GM21576 (cell line): ENCODE measurements around the gene GNAI3.

Experiments
- ATAC-seq: cut with Tn5 transposase; IDR thresholded peaks from one replicate; pipeline ENCODE4 v1.9.1; 2021; ENCODE audit warnings: mild to moderate bottlenecking, moderate library complexity; ENCODE audit not compliant: unreplicated experiment

Gene GNAI3

DNA sequence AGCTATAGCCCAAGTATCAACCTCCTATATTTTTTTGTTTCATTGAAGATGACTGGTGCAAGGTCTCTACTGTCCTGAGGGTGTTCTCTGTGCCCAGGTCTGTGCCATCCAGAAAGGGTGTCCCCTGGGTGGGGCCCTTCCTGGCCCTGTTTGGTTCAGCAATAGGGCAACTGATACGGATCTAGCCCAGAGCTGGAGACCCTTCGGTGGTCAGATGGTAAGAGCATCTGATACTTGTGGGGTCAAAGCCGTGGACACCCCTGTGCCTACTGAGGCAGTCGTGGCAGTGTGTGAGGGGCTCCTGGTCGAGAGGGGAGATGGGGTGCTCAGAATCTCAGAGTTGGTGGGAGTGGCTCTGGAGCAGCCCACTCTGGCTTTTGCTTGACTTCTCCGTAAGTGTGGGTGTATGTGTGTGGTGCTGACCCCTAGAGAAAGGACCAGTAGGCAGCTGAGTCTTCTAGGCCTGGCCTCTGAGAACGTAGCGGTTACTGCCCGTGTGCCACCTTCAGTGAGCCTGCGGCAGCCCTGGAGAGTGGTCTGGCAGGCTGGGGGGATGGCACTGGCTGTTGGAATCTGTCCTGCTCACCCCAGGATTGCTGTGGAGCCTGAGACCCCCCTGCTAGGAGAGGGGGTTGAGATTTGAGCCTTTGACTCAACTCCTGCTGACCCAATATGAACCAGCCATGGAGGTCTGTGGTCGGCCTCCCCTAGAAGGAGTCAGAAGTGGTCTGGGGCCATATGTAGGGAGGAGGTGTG, 73.9 kb downstream of the GNAI3 start:
- no peak for ATAC-seq

DNA sequence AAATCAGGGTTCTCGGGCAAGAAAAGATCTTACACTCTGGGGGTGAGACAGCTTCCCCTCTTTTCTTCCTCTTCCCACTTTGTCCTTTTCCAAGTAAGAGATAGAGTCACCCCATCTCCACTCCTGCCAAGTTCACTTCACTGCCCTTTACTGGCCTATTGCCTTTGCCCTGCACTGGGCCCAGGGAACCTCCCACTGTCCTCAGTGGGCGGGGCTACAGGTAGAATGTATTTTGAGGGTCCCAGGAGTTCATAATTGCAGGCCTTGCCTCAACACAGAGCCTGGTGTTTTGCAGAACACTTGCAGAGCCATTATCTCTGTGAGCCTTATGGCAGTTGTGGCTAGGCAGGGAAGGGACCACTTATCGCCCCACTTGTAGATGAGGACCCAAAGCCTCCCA, 74.5 kb downstream of the GNAI3 start:
- ATAC-seq: no peak

DNA sequence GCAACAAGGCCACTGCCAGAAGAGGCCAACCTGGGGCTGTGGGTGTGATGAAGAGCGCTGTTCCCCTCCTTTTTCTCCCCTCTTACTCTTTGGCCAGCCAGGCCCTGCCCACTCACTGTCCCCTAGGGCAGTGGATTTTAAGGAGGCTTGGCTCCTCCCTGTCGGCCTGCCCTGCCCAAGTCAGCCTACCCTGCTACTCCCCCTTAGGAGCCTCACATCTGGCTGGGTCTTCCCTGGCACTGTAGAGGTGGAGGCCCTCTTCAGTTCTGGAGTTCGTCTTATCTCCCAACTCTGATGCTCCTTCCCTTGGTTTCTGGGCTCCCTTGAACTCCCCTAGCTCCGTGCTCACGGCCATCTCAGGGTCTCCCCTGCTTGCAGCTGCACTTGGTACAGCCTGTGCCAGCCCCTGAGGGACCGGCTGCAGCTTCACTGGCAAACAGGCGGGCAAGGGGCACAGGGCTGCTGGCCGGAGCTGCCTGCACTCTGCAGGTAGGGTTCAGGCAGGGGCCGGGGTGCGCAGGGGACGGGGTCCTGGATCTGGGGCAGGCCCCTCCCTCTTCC, 75.3 kb downstream of the GNAI3 start:
- ATAC-seq: no peak

DNA sequence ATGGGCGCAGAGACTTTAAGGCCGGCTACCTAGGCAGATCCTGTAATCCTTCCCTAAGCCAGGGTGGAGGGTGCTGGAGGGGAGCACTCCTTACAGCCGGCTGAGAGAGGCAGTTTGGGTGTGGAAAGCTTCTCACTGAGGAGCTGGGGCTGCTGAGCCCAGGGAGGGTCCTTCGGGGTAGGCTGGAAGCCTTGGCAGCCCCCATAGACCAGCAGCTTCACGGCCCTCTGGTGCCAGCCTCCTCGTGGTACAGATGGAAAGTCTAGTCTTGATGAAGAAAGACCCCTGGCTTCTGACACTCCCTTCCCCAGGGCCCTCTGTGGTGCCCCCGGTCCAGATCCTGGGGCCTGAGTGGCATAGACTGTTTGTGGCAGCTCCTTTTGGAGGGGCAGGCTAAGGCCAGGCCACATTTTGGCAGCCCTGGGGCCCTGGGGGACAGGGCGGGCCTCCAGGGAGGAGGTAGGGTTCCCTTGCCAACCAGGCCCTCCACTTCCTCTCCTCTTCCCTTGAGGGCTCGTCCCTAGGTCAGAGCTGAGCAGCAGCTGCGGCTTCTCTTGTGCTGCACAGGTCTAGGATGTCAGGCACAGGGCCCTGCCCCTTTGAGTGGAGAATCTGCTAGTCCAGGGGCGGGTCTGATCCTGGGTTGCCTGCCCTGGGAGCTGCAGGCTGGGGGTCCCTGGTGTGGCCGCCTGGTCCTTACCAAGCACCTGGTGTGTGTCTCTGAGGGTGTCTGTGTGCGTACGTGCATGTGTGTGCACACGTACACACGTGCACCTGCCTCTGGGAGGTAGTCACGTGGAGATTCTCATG, 76.0 kb downstream of the GNAI3 start:
- ATAC-seq: no peak

DNA sequence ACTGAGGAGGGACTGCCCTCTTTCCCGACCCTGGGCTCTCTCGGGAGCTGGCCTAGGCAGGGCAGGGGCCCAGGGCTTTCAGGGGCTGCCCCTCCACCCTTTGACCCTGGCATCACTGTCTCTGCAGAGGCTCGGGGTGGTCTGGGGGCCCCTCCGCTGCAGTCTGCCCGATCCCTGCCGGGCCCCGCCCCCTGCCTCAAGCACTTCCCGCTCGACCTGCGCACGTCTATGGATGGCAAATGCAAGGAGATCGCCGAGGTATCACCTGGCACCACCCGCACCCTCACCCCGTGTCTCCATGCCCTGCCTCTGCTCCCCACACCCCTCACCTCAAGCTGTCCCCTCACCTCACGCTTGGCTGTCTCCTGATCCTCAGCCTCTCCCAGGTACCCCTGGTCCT, 76.8 kb downstream of the GNAI3 start:
- ATAC-seq: no peak

DNA sequence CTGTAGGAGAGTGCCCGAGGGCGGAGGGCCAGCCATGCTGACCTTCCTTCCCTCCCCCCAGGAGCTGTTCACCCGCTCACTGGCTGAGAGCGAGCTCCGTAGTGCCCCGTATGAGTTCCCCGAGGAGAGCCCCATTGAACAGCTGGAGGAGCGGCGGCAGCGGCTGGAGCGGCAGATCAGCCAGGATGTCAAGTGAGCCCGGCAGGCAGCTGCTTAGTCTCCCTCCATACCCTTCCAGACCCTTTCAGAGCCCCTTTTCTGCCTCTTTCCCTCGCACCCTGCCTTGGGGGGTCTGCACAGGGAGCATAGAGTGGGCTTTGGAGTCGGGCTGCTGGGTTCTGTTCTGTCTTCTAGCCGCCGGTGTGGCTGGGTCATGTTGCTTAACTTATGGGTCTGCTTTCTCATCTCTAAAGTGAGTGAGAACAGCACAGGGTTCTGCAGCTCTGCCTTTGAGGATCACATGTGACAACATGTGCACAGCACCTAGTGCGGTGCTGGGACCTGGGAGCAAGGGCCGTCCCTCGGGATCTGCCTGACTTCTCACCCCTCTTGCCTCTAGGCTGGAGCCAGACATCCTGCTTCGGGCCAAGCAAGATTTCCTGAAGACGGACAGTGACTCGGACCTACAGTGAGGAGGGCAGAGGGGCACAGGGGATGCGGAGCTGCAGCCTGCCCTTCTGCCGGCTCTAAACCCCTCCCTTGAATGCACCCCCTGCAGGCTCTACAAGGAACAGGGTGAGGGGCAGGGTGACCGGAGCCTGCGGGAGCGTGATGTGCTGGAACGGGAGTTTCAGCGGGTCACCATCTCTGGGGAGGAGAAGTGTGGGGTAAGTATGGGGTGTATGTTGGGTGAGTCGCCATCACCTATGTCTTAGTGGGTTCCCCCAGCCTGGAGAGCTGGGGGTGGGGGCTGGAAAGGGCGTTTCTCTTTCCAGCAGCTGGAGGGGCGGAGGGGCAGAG, 77.5 kb downstream of the GNAI3 start:
- ATAC-seq: no peak

DNA sequence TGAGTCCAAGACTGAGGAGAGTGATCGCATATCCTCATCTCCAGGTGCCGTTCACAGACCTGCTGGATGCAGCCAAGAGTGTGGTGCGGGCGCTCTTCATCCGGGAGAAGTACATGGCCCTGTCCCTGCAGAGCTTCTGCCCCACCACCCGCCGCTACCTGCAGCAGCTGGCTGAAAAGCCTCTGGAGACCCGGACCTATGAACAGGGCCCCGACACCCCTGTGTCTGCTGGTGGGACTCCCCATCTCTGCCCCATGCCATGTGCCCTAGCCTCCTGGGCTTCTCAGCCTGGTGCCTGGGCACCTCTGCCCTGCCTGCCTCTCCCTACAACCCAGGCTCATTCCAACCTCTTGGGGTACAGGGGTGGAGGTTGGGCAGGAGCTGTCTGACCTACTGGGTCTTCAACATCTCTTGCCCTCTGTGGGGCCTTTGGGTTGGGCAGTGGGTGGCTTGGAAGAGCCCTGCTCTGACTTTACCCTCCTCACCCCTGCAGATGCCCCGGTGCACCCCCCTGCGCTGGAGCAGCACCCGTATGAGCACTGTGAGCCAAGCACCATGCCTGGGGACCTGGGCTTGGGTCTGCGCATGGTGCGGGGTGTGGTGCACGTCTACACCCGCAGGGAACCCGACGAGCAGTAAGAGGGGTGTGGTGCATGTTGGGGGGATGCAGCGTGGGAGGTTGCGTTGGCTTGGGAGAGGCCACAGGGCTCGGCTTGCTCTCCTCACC, 78.4 kb downstream of the GNAI3 start:
- ATAC-seq: no peak

DNA sequence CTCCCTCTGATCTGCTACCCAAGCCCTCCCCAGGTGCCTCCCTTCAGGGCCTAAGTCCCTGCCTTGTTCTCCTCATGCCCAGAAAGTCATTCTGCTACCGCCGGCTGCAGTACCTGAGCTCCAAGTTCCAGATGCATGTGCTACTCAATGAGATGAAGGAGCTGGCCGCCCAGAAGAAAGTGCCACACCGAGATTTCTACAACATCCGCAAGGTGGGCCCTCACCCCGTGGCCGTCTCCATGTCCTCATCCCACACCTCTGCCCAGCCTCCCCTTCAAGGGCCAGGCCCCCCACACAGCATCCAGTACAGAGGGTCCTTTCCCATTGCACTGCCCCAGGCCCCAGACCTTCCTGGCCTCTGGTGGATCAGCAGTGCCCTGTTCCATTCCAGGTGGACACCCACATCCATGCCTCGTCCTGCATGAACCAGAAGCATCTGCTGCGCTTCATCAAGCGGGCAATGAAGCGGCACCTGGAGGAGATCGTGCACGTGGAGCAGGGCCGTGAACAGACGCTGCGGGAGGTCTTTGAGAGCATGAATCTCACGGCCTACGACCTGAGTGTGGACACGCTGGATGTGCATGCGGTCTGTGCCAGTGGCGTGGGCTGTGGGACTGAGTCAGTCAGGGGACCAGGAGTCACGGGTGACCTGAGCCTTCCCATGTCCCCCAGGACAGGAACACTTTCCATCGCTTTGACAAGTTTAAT, 79.4 kb downstream of the GNAI3 start:
- no peak for ATAC-seq

DNA sequence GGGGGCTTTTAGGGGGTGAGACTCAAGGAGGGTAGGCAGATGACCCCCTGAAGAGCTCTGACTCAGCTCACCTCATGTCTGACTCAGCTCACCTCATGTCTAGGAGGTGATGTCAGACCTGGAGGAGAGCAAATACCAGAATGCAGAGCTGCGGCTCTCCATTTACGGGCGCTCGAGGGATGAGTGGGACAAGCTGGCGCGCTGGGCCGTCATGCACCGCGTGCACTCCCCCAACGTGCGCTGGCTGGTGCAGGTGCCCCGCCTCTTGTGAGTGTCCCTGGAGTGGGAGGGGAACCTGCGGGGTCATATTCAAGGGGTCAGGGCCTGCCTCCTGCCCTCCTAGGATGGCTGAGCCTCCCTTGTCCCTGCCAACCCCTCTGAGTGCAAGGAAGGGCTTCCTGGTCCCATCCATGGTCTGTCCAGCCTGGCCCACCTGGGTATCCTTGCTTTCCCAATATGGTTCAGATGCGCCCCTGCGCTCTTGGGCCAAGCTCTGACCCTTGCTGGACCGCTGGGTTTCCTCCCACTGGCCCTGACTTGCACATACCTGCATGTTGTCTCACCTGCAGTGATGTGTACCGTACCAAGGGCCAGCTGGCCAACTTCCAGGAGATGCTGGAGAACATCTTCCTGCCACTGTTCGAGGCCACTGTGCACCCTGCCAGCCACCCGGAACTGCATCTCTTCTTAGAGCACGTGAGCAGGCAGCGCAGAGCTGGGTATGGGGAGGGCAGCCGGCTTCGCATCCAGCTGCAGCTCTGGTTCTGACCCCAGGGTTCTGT, 80.3 kb downstream of the GNAI3 start:
- ATAC-seq: no peak

DNA sequence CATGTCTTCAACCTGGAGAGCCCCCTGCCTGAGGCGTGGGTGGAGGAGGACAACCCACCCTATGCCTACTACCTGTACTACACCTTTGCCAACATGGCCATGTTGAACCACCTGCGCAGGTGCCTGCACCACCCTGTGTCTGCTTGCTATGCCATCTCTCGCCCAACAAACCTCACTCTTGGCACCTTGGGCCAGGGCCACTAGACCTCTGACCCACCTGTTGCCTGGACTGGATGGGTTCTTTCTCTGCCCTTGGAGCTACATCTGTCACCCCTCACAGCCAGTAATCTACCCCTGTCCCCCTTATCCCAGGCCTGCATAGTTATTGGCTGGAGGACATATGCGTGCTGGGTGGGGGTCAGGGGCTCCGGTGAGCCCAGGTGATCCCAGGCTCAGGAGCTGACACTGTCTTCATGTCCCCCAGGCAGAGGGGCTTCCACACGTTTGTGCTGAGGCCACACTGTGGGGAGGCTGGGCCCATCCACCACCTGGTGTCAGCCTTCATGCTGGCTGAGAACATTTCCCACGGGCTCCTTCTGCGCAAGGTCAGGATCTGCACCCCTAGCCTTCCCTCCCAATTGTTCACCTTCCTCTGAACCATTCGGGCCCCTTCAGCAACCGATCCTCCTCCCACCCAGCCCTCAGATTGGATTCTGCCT, 81.1 kb downstream of the GNAI3 start:
- no peak for ATAC-seq

DNA sequence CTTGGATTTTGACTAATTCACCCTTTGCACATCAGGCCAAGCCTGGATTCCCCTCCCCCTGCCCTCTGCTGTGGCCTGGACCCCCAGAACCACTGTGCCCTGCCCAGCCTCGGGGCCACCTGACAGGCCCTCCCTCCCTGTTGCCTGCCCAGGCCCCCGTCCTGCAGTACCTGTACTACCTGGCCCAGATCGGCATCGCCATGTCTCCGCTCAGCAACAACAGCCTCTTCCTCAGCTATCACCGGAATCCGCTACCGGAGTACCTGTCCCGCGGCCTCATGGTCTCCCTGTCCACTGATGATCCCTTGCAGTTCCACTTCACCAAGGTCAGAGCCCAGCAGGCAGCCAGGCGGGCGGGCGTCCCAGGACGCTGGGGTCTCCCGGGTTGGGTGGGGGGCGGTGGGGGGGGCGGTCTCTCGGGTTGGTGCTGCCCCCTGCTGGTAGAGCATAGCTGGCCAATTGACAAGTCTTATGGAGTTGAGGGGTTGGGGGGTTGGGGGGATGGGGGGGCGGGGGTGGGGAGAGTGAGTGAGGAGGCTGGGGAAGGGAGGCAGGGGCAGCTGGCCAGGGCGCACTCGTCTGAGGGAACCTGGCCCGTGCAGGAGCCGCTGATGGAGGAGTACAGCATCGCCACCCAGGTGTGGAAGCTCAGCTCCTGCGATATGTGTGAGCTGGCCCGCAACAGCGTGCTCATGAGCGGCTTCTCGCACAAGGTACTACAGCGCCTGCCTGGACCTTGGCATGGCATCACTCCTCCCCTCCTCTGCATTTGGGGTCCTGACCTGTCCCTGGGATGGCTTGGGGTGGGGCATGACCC, 81.9 kb downstream of the GNAI3 start:
- no peak for ATAC-seq

DNA sequence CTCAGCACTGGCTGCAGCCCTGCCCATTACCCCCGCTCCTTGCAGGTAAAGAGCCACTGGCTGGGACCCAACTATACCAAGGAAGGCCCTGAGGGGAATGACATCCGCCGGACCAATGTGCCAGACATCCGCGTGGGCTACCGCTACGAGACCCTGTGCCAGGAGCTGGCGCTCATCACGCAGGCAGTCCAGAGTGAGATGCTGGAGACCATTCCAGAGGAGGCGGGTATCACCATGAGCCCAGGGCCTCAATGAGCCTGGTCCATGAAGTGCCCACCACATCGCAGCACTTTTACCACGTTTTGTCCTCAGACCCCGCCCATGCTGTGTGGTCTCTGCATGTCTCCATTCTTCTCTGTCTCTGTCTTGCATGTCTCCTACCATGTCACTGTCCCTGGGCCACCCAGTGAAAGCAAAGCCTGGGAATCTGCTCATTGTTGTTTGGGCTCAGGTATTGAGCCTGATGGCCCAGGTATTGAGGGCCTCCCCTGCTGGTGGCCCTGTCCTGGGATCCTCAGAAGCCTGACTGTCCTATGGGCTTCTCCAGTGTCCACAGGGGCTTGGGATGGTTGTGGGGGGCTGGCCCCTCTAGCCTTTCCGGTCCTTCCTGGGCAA, 82.6 kb downstream of the GNAI3 start:
- no peak for ATAC-seq

DNA sequence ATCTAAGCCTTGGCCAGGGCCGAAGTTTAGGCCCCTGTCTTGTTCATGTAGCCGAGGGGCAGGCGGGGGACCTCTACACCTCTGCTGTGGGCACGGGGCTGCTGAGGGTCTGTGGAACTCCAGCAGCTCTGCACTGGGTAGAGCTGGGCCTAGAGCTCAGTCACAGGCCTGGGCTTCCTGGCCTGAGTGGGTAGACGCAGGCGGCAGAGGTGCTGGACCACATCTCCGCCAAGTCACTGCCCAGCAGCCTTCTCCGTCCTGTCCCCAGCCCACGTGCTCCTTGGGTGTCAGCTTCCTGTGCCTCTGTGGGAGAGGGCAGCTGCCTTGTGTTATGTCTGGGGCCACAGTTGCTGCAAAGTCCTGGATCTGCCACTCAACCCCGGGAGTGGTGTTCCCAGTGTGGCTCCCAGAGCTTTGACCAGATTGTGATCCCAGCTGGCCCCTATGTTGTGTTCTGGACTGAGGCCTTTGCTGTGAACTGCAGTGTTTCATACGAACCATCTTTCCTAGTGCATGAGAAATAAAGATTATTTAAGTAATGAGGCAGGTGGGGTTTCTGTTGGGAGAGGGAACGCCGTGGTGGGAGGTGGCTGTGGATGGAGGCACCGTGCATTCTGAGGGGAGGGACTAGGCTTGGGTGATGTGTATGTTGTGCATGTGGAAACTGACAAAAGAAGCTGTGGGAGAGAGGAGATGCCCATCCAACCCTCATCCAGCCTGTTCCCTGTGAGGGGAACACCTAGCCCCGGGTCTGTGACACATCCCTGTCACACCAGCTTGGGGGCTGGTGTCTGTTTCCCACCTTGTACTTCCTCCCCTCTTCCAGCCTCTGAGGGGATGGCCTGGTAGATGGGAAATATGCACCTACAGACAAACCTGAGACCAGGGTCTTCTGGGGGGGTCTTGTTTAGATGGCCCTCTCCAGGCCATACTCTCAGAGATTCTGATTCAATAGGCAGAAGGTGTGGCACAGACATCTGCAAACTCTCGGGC, 83.4 kb downstream of the GNAI3 start:
- no peak for ATAC-seq

DNA sequence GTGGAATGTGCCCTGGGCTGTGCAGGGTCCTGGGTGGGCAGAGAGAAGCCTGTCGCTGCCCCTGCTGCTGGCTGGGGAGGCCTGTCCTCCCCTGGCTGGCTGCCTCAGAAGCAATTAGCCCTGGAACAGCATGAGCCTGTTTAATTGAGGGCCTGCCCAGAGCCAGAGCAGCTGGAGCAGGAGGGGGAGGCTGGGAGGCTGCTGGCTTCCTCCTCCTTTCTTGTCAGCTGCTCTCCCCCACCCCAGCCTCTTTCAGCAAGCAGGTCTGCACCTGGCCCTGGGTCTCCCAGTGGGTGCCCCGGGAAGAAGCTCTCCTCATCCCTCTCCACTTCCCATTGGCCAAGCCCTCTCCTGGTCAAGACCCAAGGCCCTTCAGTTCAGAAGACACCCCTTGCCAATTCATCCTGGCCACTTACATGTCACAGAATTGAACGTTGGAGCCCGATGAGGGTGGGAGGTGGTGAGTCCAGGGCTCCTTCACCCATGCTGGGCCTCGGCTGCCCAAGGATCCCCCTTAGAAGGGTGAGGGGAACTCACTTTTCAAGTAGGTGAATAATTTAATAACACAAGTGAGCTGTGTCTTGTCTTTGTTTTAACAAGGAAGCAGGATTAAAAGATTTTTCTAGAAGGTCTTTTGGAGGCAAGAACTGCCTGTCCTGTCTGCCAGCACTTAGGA, 84.4 kb downstream of the GNAI3 start:
- ATAC-seq: no peak

DNA sequence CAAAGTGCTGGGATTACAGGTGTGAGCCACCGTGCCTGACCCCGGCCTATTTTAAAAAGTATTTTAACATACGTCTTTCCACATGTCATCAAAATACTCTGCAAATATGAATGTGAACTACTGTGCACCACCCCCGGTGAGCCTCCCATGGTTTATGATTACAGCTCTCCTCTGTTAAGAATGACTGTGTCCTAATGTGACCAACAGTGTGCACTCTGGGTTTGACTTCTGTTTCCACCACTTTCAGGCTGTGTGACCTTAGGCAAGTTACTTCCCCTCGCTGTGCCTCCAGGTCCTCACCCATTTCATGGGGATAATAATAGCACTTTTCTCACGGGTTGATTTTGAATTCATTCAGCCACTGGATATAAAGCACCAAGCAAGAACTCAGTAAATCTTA, 85.9 kb downstream of the GNAI3 start:
- ATAC-seq: no peak
